Non-pigmented ciliary epithelial cell (primary cell): ENCODE measurements around the gene RGS5.
"Not testable (repeated sequence)": the region's sequence is repeated elsewhere in the genome, so short reads cannot be mapped to it uniquely, and the experiment has no call there.

Source experiments
- DNase-seq: peaks from one replicate; pipeline ENCODE4 v3.0.0-alpha.2; 2010; ENCODE audit warnings: low read depth

RGS5 gene, protein sequence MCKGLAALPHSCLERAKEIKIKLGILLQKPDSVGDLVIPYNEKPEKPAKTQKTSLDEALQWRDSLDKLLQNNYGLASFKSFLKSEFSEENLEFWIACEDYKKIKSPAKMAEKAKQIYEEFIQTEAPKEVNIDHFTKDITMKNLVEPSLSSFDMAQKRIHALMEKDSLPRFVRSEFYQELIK

DNA sequence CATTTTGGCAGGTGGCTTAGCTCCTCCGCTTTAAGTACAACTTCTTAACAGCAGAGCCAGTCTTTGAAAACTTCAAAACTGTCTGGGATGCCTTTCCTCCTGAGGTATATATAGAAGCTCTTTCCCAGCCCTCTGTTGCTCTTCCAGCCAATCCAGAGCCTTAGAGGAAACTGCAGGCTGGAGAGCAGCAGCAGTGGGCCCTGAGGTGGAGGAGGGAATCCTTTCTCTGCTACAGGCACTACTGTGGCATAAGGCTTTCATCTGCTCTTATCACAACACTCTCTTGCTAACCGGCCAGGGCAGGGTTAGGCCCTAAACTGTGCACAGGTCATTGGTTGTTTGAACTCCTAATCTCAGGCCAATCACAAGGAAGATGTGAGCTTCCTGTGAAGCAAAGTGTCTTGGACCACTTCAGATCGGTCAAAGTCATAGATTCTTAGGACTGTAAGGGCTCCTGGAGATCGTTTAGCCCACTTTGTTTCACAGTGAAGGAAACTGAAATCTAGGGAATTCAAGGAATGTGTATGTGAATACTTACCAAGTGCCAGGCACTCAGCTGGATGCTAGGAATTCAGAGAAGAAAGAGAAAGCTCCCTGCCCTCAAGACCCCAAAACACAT is at the start of gene RGS5:
TSS of gene RGS5 (minus strand) at position 84 of the 619 bp plus-strand sequence. CDS start at position 3, 81 bp downstream.
- no peak for DNase-seq

DNA sequence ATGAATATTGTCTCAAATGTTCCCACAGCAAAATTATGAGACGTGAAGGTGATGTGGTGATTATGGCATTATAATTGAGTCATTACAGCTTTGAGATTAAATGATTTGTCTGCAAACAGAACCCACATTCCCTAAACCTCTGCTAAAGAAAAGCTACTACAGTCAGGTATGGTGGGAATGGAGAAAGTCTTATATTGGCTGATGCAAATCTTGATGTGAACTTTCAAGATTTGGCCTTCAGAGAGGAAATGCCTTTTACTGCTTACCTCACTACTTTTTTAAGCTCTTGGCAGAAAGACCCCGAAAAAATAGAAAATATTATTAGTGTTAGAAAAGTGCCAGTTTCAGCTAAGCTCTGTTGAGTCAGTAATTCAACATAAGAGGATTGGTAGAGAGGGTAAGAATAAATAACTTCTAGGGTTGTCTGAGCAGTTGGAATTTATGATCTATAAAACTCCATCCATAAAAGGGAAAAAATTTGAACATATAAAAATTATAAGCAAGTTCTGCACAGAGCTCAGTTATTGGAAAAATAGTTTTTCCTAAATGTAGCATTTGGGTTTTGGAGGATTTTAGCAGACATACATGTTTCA is 47.8 kb upstream of the RGS5 start:
- DNase-seq = no peak

DNA sequence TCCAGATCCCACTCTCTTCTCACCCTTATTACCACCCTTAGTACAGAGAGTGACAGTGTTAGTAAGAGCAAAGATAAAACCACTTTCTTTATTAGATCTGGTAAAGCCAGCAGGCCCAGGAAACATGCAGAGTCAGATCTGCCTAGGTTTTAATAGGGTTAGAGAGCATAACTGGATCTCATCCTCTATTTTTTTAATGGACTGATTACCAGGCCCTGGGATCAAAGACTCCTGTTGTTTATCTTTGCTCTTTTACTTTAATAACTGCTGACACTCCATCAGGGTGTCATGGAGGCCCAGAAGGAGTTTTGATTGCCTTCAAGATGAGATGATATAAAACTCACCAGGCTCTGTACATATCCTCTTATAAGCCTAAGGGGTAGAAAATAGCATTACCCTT is 45.3 kb upstream of the RGS5 start:
- DNase-seq = no peak

DNA sequence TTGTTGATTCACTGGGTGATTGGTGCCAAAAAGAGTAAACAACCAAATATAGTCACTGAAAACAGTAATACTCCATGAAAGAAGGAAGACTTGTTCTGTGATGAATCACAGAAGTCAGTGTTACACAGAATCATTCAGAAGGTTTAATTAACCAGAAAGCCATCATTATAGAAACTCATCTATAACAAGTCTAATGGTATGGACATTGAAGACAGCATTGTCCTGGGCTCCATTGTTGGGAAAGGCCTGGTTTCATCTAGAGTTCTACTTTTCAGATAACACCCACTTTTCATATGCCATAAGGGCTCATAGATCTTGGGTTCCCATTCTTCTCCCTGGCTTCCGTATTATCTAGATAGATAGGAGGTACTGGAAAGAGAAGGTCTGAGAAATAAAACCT is 41.9 kb upstream of the RGS5 start:
- not testable (repeated sequence) for DNase-seq

DNA sequence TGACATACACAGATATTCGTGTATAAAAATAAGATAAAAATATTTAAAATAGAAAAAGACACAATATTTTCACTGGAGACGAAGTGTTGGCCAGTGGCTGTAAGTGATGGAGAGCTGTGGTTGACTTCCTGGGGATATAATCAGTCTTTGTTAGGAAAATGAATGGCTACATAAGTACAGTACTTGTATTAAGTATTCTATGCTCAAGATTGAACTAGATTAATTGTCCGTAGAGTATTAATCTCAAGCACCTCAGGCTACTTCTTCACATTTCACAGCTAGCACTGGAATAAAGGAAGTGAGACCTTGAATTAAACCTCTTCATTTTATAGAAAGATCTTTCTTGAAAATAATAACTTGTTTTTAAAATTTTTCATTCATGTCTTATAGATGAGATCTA is 39.0 kb upstream of the RGS5 start:
- no peak for DNase-seq

DNA sequence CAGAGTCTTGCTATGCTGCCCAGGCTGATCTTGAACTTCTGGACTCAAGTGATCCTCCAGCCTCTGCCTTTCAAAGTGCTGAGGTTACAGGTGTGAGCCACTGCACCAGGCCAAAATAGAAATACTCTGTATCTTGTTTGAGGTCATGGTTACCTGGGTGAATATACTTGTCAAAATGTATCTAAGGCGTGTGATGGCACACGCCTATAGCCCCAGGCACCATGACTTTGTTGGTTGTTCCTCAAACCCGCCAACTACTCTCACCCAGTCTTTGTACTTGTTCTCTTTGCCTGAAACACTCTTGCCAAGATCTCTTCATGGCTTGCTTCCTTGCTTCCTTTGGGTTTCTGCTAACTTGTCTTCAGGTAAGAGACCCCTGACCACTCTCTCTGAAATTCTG is 38.0 kb upstream of the RGS5 start:
- DNase-seq = no peak

DNA sequence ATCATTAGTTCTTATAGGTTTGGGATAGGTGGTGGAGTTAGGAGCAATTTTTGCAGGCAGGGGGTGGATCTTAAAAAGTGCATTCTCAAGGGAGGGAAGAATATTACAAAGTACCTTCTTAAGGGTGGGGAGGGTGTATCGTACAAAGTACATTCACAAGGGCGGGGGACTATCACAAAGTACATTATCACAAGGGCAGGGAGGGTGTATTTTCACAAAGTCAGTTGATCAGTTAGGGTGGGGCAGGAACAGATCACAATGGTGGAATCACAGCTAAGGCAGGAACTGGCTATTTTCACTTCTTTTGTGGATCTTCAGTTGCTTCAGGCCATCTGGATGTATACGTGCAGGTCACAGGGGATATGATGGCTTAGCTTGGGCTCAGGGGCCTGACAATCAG is 30.9 kb upstream of the RGS5 start:
- not testable (repeated sequence) for DNase-seq

DNA sequence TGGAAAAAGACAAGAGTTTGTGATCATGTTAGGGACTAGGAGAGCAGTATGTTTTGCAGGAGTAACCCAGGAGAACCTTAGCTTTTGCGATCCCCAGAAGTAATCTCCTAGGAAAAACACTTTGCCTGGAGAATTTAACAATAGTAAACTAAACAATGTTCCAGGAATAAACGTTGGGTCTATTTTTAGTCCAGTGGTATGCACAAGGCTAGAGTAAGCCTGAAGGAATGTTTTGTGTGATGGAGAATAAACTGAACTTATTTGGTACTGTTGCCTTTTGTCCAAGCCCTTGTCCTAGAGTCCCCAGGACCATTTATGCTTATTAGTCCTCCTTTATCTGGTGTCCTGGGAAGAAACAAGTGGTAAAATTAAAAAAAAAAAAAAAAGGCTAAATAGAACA is 28.7 kb upstream of the RGS5 start:
- peak; percentile 18 for DNase-seq

DNA sequence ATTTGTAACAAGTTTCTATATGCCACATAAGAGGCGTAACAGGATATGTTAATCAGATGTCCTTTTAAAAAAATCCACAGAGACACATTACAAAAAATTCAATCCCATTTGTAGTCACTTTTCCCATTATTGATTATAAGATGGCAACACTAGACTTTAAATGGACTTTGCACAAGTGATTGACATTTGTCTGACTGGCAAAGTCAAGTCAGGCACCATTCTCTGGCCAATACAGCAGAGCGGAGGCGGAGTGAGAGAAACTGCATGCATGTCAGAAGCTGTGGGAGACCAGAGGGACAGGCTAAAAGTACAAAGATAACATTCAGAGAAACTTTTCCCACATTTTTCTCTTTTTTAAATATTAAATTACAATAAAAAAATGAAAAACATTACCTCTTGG is 28.1 kb upstream of the RGS5 start:
- DNase-seq = no peak

DNA sequence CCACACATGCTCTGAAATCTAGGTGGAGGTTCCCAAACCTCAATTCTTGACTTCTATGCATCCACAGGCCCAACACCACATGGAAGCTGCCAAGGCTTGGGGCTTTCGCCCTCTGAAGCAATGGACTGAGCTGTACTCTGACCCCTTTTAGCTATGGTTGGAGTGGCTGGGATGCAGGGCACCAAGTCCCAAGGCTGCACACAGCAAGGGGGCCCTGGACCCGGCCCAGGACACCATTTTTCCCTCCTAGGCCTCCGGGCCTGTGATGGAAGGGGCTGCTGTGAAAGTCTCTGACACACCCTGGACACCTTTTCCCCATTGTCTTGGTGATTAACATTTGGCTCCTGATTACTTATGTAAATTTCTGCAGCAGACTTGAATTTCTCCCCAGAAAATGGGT is 25.6 kb upstream of the RGS5 start:
- not testable (repeated sequence) for DNase-seq

DNA sequence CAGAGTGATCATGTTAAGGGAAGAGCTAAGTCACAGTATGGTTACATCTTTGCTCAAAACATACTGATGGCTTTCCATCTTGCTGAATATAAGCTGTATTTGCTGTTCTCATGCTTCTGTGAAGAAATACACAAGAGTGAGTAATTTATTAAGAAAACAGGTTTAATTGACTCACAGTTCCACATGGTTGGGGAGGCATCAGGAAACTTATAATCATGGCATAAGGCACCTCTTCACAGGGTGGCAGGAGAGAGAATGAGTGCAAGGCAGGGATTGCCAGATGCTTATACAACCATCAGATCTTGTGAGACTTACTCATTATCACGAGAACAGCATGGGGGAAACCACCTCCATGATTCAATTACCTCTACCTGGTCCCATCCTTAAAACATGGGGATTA is 24.4 kb upstream of the RGS5 start:
- DNase-seq = no peak

DNA sequence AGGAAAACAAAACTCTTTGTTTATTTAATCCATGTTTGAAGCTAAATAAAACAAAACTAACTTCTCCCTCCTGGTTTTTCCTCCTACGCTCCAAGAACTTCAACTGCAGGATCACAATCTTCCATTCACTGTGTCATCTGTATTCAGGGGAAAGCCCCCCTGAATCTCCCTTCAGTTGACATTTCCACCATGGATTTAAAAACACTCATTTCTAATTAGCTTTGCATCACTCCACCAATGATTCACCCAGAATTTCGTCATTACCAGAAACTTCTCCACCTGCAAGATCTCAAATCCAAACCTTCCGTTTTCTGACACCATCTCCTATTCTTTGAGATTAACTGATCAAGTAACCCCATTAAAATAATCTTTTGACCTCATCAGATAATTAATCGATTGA is 10.9 kb upstream of the RGS5 start:
- DNase-seq = no peak

DNA sequence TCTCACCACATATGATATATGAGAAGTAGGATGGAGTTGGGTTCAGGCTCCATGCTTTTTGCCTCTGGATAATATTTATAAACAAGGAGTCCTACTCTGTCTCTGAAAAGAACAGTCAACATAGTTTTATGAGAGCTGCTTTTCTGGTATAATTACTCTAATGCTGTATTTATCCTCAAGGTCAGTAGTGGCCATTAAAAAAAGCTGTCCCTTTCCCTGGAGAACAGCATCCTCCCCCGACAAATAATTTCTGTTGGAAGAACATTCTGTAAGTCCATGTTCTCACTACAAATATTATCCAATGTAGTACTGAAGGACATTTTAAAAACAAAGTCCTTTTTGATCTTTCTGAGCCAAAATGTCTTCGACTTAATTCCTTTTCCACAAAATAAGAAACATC is 9.0 kb upstream of the RGS5 start:
- DNase-seq = no peak

DNA sequence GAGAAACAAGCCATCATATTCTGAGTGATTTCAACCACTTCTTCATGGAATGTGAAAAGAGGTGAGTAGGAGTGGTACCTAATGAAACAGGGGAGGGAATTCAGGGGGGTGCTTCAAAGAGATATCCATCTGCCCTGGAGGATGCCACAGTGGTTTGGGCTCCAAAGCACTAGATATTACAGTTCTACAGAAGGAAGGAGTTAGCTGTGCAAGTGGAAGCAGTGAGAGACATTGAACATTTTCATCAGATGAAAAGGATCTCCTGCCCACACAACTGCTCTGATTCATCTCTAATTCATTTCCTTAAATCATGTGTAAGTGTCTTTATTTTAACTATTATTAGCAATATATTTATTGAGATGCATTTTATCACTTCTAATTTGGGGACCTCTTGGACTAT is 2.8 kb upstream of the RGS5 start:
- no peak for DNase-seq

DNA sequence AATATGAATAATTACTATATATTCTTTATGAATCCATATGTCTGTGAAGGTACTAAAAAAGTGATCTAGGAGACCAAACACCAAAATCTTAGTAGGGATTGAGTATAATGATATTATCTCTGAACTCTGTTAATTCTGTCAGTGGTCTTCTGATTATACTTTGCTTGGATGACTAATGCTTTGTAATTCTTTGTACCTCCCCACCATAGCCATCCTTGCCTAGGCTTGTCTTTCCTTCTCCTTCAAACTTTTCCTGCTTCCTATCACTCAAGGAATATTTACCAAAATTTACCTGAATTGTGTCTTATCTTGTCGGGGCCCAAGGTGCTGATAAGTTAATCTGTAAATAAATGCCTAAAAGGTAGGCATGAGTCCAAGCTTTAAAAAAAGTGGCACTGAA is 845 bp upstream of the RGS5 start:
- no peak for DNase-seq

DNA sequence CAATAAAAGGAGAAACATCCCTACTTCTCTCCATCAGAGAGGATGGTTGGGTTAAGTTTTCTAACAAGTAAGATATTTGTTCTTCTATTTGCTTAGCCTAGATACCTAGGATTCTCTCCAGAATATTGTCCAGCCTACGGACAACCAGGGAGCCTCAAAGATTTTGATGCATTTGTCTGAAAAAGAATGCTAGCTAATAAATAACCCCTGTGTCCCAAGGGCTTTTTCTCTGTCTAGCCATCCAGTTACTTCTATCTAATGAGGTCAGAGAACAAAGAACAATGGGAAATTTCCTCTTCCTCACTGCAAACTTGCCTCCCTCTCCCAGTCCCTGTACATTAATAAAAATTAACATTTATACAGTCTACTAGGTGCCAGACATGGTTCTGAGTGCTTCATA is 810 bp downstream of the RGS5 start:
- no peak for DNase-seq

DNA sequence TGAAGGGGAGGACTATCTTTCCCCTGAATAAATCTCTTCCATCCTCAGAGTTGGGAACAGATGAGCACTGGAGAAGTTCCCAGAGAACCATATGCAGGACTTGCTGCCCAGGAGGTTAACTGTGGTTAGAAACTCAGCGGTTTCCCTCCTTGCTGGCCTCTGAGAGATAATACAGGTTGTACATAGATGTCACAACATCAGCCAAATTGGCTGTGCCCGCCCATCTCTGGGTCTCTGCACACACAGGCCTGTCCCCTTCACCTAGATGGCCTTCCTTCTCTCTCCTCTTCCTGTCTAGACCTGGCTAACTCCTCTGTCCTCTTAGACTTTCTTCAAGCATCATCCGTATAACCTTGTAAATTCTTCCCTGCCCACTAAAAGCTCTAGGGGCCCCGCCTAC is 5.7 kb downstream of the RGS5 start:
- DNase-seq = no peak

DNA sequence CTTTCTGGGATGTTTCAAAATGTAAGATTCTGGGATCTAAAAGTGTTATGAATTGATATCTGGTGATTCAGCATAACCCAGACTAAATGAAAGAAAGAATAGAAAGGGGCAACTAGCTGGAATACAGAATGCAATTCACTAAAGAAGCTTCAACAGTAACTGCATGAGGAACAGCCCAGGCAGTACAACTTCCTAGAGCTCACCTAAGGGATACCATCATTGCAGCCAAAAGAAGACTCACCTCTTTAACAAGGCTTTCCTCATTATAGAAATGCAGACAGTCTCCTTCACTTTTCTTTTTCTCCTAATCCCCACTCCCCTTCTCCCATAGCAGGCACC is 6.3 kb downstream of the RGS5 start:
- DNase-seq = no peak

DNA sequence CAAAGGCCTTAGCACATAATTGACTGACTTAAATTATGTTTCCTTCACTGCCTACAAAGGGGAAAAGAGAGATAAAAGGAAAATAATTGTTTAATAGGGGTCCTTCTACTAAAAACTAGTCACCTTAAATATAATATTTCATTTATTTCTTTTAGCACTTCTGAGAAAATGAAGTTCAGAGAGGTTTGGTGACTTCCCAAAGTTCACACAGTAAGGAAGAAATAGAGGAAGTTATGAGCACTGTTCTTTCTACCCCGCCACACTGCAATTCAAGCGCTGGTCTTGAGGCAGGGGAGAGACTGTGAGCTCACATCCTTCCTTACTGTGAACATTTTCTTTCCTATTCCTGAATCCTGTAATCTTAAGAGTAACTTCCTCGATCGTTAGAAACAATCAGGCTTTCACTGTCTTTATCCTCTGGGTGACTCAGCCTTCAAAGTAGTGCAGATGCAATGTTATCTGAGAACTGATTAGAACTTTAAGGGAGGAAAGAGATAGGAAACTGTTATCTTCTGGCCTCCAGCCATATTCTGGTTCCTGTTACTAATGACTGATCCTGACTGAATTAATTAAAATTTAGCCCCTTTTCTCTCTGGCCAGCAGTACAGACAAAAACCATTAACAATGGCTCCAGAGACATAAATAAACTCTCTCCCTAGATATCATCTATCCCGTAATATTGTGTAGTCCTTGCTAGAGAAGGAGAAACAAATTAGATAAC is 6.8 kb downstream of the RGS5 start:
- DNase-seq = no peak

DNA sequence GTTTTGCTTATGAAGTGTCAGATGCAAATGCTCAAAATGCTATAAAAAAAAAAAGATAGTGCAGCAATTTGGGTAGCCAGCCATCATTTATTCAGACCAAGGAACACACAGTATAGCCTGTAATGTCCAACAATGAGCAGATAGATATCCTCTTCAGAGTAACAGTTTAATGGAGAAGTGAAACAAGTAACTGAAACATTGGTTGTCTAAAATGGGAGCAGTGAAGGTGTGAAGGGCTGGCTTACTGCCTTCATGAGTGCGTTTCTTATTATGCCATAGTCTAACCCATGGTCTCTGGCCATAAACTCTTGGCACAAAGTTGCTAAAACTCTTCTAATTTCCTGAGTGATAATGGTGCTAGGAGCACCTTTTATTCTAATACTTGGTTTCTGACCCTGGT is 11.4 kb downstream of the RGS5 start:
- DNase-seq = no peak

DNA sequence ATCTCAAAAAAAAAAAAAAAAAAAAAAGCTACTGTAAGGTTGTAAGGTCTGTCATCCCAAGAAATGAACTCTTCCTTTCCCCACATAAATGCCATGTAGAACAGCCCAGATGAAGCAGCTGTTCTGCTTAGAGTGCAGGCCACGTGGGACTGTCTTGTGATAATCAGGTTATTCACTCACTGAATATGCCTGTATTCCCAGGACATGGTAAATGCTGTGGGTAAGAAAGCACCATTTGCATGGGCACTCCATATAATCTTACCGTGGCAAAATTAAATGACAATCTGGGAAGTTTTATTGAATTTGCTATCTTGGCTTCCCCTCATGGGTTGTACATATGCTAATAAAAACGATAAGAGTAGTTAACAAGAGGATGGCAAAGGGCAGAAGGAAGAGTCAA is 13.8 kb downstream of the RGS5 start:
- DNase-seq = no peak

DNA sequence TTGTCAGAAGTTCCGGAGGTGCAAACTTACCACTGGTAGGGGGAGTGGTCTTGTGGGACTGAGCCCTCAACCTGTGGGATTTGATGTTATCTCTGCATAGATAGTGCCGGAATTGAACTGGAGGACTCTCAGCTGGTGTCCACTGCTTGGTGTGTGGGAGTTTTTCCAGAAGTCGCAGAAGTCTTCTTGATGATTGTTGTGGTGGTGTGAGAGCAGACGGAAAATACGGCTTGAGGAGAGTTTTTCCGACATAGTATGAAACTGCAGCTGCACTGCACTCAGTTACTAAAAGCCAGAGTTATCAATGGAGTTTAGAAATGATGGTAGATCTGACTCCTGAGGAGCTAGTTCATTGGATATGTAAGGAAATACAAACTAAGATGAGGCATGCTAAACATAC is 14.9 kb downstream of the RGS5 start:
- no peak for DNase-seq

DNA sequence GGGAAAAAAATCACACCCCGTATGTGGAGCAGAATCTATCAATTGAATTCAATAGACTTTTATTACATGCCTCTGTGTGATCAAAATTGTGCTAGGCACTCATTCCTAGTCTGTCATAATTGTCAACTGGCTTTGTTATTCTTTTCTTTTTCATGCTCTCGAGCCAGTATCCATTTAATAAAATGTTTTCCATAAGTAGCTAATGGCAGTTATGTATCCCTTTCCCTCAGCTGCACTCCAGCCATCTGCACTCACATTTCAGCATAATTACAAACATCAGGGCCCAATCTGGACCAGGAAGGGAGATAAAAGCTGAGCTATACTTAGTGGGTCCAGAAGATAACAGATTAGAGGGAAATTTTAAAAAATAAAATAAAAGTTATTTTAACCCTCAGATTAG is 15.9 kb downstream of the RGS5 start:
- DNase-seq = no peak
